22Rv1 (cell line): ENCODE results near the gene FCAMR.

Source experiments
- ZFX ChIP-seq: fragments of 450-650 bp; IDR thresholded peaks from 2 replicates; pipeline ENCODE4 v1.6.1; 2017; ENCODE audit warnings: antibody characterized with exemption, borderline replicate concordance
- TF ChIP-seq, protein P1 (sequence below): fragments of 450-650 bp; IDR thresholded peaks from 2 replicates; pipeline ENCODE4 v1.5.1; 2017; ENCODE audit warnings: mild to moderate bottlenecking

DNA sequence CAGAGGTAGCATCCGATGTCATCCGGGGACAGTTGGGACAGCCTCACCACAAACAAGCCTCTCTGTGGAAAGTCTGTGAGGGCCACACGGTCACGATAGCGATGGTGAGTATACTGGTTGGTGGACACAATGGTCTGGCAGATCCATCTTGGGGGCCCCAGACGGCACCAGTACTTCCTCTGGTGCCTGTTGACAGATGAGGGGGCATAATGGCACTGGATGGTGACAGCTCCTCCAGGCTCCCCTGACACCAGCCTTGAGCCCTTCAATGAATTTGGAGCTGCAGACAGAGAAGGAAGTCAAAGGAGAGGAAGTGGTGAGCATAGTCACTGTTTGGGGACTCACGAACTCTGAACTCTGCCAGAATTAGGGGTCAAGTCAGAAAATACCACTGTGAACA, 8.0 kb downstream of the FCAMR start:
- TF ChIP-seq, protein P1, sequence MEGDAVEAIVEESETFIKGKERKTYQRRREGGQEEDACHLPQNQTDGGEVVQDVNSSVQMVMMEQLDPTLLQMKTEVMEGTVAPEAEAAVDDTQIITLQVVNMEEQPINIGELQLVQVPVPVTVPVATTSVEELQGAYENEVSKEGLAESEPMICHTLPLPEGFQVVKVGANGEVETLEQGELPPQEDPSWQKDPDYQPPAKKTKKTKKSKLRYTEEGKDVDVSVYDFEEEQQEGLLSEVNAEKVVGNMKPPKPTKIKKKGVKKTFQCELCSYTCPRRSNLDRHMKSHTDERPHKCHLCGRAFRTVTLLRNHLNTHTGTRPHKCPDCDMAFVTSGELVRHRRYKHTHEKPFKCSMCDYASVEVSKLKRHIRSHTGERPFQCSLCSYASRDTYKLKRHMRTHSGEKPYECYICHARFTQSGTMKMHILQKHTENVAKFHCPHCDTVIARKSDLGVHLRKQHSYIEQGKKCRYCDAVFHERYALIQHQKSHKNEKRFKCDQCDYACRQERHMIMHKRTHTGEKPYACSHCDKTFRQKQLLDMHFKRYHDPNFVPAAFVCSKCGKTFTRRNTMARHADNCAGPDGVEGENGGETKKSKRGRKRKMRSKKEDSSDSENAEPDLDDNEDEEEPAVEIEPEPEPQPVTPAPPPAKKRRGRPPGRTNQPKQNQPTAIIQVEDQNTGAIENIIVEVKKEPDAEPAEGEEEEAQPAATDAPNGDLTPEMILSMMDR = no peak
- no peak for TF ChIP-seq ZFX
